Mesothelial cell of epicardium (in vitro differentiated cells): ENCODE results near the gene CRAMP1. TPM values are rescaled to one million over a fixed set of nuclear protein-coding genes. Genes with fewer than 3 reads are reported as not detected.

Source experiments
- DNase-seq, 2 experiments: peaks; one replicate each; pipeline ENCODE4 v3.0.0; 2021; ENCODE audit warnings: low spot score in 2 of 2; ENCODE audit not compliant: unreplicated experiment in 2 of 2
- H3K27ac Mint-ChIP-seq: 2 replicates; pipeline ENCODE4 v1.8.0; 2021; ENCODE audit warnings: mixed read lengths
- H3K27me3 Mint-ChIP-seq: 2 replicates; pipeline ENCODE4 v1.8.0; 2021; ENCODE audit warnings: low read depth, mixed read lengths
- H3K36me3 Mint-ChIP-seq: 2 replicates; pipeline ENCODE4 v1.8.0; 2021; ENCODE audit warnings: mixed read lengths
- H3K4me1 Mint-ChIP-seq: 2 replicates; pipeline ENCODE4 v1.8.0; 2021; ENCODE audit warnings: mixed read lengths
- H3K4me3 Mint-ChIP-seq: 2 replicates; pipeline ENCODE4 v1.8.0; 2021; ENCODE audit warnings: mild to moderate bottlenecking, moderate library complexity, mixed read lengths
- H3K9me3 Mint-ChIP-seq: 2 replicates; pipeline ENCODE4 v1.8.0; 2021; ENCODE audit warnings: mixed read lengths
- CTCF ChIP-seq: fragments of 200-600 bp; sonication (generic); IDR thresholded peaks from one replicate; pipeline ENCODE4 v1.5.0; 2021; ENCODE audit warnings: antibody characterized with exemption; ENCODE audit not compliant: unreplicated experiment
- total RNA-seq: library from RNA; stranded (reverse); gene quantifications from 3 replicates; pipeline ENCODE4 v1.2.1, GENCODE V29; 2021

The CRAMP1 gene
- total RNA-seq, 1 donor from 2014 or later: 44.8 TPM

- Mint-ChIP-seq H3K4me1 (peaks cover 19% of the 10 kb centered on the region), H3K36me3 (peaks cover 17% of the 10 kb centered on the region), H3K27me3 (no peaks in the 10 kb centered on the region), H3K27ac (peak overlapping the region; percentile 67), H3K4me3 (peak overlapping the region; percentile 54), H3K9me3 (no peaks in the 10 kb centered on the region)
- no peak for TF ChIP-seq CTCF
- no peak for DNase-seq
Observed at GRCh38 chr16:1677339-1677738, 65.2 kb downstream of the CRAMP1 start.

GRCh38 chr16:1677942-1678499, 65.9 kb downstream of the CRAMP1 start, which contains the start of gene JPT2:
Gene JPT2 (plus strand): TSS chr16:1678279. CDS start chr16:1678313, 34 bp downstream.
- no peak for TF ChIP-seq CTCF
- Mint-ChIP-seq H3K27ac (peak within 1 kb of the TSS; percentile 86), H3K4me1 (peaks cover 19% of the 10 kb centered on the region), H3K27me3 (no peaks in the 10 kb centered on the region), H3K36me3 (peaks cover 13% of the 10 kb centered on the region), H3K9me3 (no peaks in the 10 kb centered on the region), H3K4me3 (peak within 1 kb of the TSS; percentile 84)
- DNase-seq: peak; percentile 96 to 98

DNA sequence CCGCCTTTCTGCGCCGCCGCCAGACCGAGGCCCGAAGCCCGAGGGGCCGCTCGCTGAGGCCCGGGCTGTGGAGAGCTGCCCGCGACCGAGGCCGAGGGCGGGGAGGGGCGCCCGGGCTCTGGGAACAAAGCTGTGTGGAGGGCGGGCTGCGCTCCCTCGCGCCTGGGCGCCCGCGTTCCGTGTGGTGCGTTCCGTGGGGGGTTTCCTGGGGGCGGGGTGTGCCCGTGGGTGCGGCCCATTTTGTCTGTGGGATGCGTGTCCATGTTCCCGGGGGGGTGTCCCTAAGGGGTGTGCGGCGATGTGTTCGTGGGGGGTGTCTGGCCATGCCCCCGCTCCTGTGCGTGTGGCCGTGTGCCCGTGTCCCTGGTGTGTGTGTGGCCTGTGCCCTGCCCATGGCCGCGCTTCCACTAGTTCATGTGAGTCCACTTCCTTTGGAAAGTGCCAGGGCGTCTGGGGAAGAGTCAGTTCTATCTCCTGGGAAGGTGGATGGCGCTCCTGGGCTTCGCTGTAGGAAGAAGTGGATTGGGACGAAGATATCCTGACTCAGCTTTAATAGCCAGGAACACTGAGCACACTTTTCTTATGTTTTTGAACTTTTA, 66.4 kb downstream of the CRAMP1 start:
- TF ChIP-seq CTCF: no peak
- H3K27ac Mint-ChIP-seq: peak overlapping the region; percentile 86
- peak overlapping the region; percentile 84 for H3K4me3 Mint-ChIP-seq
- H3K27me3 Mint-ChIP-seq: no peaks in the 10 kb centered on the region
- H3K4me1 Mint-ChIP-seq: peaks cover 19% of the 10 kb centered on the region
- peaks cover 13% of the 10 kb centered on the region for H3K36me3 Mint-ChIP-seq
- no peaks in the 10 kb centered on the region for H3K9me3 Mint-ChIP-seq
- DNase-seq: peak in 1 of 2 experiments; percentile 44

GRCh38 chr16:1680361-1680760, 68.2 kb downstream of the CRAMP1 start:
- H3K9me3 Mint-ChIP-seq: no peaks in the 10 kb centered on the region

DNA sequence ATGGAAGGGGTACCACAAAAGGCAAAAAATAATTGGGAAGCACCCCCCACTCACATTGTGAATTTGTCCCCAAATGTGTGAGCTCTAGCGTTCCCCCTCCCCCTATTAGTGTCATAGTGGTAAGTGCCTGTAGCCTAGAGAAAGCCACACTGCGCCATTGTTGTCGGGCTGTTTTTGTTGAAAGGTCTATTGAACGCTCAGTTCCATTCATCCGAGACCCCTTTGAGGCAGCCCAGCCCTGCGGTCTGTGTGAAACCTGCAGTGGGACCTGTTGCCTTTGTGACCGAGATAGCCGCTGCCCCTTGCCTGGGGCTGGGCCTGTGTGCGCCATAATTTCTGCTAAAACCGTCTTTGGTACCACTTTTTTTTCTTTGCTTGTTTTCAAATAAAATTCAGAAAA, 68.9 kb downstream of the CRAMP1 start:
- Mint-ChIP-seq H3K36me3 (peaks cover 10% of the 10 kb centered on the region), H3K4me1 (peaks cover 19% of the 10 kb centered on the region), H3K27ac (peak overlapping the region; percentile 47), H3K9me3 (no peaks in the 10 kb centered on the region), H3K27me3 (no peaks in the 10 kb centered on the region), H3K4me3 (no peak overlapping the region)
- no peak for DNase-seq
- TF ChIP-seq CTCF: no peak

More at GRCh38 chr16:1680361-1680760, 68.2 kb downstream of the CRAMP1 start:
- no peak for DNase-seq
- Mint-ChIP-seq H3K4me3 (peak overlapping the region; percentile 84), H3K36me3 (peaks cover 9% of the 10 kb centered on the region), H3K27ac (peak overlapping the region; percentile 43), H3K27me3 (no peaks in the 10 kb centered on the region), H3K4me1 (peaks cover 19% of the 10 kb centered on the region)
- TF ChIP-seq CTCF: no peak
